Hepatocyte (in vitro differentiated cells): ENCODE measurements around the gene DRD3. TPM values are rescaled to one million over a fixed set of nuclear protein-coding genes. Genes with fewer than 3 reads are reported as not detected.

Experiments
- DNase-seq: peaks from one replicate; pipeline ENCODE4 v3.0.0-alpha.2; 2016; ENCODE audit warnings: low spot score
- H2AFZ ChIP-seq: fragments of 200-600 bp; sonication (generic); 2 replicates; pipeline ENCODE4 v1.6.0; 2016; ENCODE audit warnings: antibody characterized with exemption, mild to moderate bottlenecking
- H3K27ac ChIP-seq: fragments of 200-600 bp; sonication (generic); 2 replicates; pipeline ENCODE4 v1.5.1; 2016; ENCODE audit warnings: mild to moderate bottlenecking
- H3K27me3 ChIP-seq: fragments of 200-600 bp; sonication (generic); 2 replicates; pipeline ENCODE4 v1.6.1; 2016
- H3K36me3 ChIP-seq: fragments of 200-600 bp; sonication (generic); replicated peaks from 2 replicates; pipeline ENCODE4 v1.5.1; 2016; ENCODE audit warnings: low read depth; ENCODE audit not compliant: insufficient read depth
- H3K4me1 ChIP-seq: fragments of 200-600 bp; sonication (generic); 2 replicates; pipeline ENCODE4 v1.5.1; 2016; ENCODE audit warnings: mild to moderate bottlenecking, moderate library complexity; ENCODE audit not compliant: insufficient read depth
- H3K4me2 ChIP-seq: fragments of 200-600 bp; sonication (generic); 2 replicates; pipeline ENCODE4 v1.6.0; 2016
- H3K4me3 ChIP-seq: fragments of 200-600 bp; sonication (generic); 2 replicates; pipeline ENCODE4 v1.5.1; 2016; ENCODE audit warnings: mild to moderate bottlenecking
- H3K79me2 ChIP-seq: fragments of 200-600 bp; sonication (generic); 2 replicates; pipeline ENCODE4 v1.6.0; 2017; ENCODE audit warnings: mild to moderate bottlenecking
- H3K9me2 ChIP-seq: fragments of 200-600 bp; sonication (generic); replicated peaks from 2 replicates; pipeline ENCODE4 v1.6.0; 2017; ENCODE audit warnings: mild to moderate bottlenecking; ENCODE audit not compliant: insufficient read depth
- H3K9me3 ChIP-seq: fragments of 200-600 bp; sonication (generic); 2 replicates; pipeline ENCODE4 v1.5.1; 2016; ENCODE audit warnings: low read depth, mild to moderate bottlenecking
- H4K20me1 ChIP-seq: fragments of 200-600 bp; sonication (generic); 2 replicates; pipeline ENCODE4 v1.6.0; 2016; ENCODE audit warnings: mild to moderate bottlenecking; ENCODE audit not compliant: insufficient read depth, poor library complexity, severe bottlenecking
- EZH2 ChIP-seq: fragments of 200-600 bp; sonication (generic); IDR thresholded peaks from 2 replicates; pipeline ENCODE4 v1.6.1; 2016; ENCODE audit warnings: antibody characterized with exemption, mild to moderate bottlenecking, borderline replicate concordance
- EZH2phosphoT487 ChIP-seq: fragments of 200-600 bp; sonication (generic); IDR thresholded peaks from one replicate; pipeline ENCODE4 v1.6.1; 2018; ENCODE audit warnings: antibody characterized with exemption, mild to moderate bottlenecking, low read depth, moderate library complexity; ENCODE audit not compliant: unreplicated experiment, severe bottlenecking
- WGBS: methylation state at CpG from one replicate; pipeline ENCODE4 v1.1.6; 2016; ENCODE audit warnings: low lambda C conversion rate; ENCODE audit errors: missing lambda C conversion rate; 5-methylcytosine and 5-hydroxymethylcytosine counted together
- polyA plus RNA-seq: library from polyadenylated mRNA; unstranded; fragments of >200 nt; fragmentation: Nextera tagmentation; extraction: Ambion mirVana; gene quantifications from 2 replicates; pipeline ENCODE4 v1.2.1, GENCODE V29; 2016
- total RNA-seq: library from RNA; depleted of rRNA; stranded (reverse); fragments of >200 nt; gene quantifications from 2 replicates; pipeline ENCODE4 v1.2.3, GENCODE V29; 2014
- TF ChIP-seq, protein P1 (sequence below): fragments of 200-600 bp; sonication (generic); IDR thresholded peaks from 2 replicates; pipeline ENCODE4 v1.5.1; 2016; ENCODE audit warnings: antibody characterized with exemption, mild to moderate bottlenecking; ENCODE audit not compliant: poor library complexity

The DRD3 gene
- total and polyA plus RNA-seq, 2 experiments from 2014 or later, result not detected

DNA sequence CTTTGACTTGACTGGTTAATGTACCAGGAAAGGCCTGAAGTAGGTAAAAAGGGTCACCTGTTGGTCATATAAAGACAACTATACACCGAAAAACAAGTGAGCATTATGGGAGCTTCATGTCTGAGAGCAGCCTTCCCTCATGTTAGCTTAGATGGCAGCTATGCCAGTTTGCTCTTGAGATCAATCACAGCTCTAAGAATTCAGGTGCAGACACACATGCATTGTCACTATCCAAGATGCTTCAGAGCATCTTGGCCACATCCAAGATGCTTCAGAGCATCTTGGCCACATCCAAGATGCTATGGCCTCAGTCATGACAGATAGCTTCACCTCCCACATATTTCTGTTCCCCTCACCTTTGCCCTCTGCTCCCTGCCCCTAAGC lies 43.0 kb upstream of the DRD3 start:
- H3K9me3 ChIP-seq, result no peaks in the 10 kb centered on the region
- no peak for DNase-seq
- no peak overlapping the region for H3K27ac ChIP-seq
- no peaks in the 10 kb centered on the region for H3K79me2 ChIP-seq
- H3K4me1 ChIP-seq, result no peaks in the 10 kb centered on the region
- no peaks in the 10 kb centered on the region for H3K36me3 ChIP-seq
- no peaks in the 10 kb centered on the region for H4K20me1 ChIP-seq
- no peak overlapping the region for H2AFZ ChIP-seq
- H3K27me3 ChIP-seq, result no peaks in the 10 kb centered on the region
- H3K9me2 ChIP-seq, result no peaks in the 10 kb centered on the region
- WGBS, result 96% methylated on average over 1 of the region's 1 CpG
- no peak for TF ChIP-seq EZH2
- no peak overlapping the region for H3K4me2 ChIP-seq
- no peak overlapping the region for H3K4me3 ChIP-seq

DNA sequence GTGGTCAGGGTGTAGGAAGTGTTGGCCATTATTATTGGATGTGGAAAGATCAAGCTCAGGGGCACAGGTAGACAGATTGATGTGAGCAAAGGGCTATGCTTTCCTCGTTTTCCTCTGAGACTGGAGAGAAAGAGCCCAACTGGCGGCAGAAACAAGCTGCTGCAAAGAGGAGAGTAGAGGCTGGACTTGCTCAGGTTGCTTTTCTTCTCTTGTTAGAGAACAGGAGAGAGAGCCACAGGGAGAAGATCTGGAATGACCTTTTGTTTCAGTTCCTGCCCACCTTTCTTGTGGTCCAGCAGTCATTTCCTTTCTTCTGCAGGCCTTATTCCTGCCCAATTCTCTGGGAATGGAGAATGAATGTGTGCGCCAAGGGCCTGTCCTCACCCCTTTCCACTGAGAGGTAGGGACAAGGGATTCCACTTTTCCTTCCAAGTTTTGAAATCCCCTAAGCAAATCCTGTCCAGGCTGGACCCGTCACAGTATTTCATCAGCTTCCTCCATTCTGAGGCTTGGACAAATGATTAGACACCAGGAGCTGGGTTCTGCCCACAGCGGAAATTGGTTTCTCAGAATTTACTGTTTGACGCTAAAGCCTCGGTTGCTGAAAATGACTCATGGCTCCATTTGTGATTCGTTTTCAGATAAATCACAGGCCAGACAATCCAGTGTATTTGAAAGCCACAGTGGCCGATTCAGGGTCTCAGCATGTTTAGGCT lies 42.5 kb upstream of the DRD3 start:
- Histone ChIP-seq H3K36me3 (no peaks in the 10 kb centered on the region), H3K4me1 (no peaks in the 10 kb centered on the region), H3K9me2 (no peaks in the 10 kb centered on the region), H4K20me1 (no peaks in the 10 kb centered on the region), H3K27ac (no peak overlapping the region), H2AFZ (no peak overlapping the region), H3K27me3 (no peaks in the 10 kb centered on the region), H3K9me3 (no peaks in the 10 kb centered on the region), H3K79me2 (no peaks in the 10 kb centered on the region), H3K4me2 (no peak overlapping the region), H3K4me3 (no peak overlapping the region)
- no peak for DNase-seq
- 89% methylated on average over 9 of the region's 9 CpGs for WGBS
- TF ChIP-seq EZH2 (no peak), EZH2phosphoT487 (no peak)
- TF ChIP-seq, protein P1, sequence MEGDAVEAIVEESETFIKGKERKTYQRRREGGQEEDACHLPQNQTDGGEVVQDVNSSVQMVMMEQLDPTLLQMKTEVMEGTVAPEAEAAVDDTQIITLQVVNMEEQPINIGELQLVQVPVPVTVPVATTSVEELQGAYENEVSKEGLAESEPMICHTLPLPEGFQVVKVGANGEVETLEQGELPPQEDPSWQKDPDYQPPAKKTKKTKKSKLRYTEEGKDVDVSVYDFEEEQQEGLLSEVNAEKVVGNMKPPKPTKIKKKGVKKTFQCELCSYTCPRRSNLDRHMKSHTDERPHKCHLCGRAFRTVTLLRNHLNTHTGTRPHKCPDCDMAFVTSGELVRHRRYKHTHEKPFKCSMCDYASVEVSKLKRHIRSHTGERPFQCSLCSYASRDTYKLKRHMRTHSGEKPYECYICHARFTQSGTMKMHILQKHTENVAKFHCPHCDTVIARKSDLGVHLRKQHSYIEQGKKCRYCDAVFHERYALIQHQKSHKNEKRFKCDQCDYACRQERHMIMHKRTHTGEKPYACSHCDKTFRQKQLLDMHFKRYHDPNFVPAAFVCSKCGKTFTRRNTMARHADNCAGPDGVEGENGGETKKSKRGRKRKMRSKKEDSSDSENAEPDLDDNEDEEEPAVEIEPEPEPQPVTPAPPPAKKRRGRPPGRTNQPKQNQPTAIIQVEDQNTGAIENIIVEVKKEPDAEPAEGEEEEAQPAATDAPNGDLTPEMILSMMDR, result no peak

DNA sequence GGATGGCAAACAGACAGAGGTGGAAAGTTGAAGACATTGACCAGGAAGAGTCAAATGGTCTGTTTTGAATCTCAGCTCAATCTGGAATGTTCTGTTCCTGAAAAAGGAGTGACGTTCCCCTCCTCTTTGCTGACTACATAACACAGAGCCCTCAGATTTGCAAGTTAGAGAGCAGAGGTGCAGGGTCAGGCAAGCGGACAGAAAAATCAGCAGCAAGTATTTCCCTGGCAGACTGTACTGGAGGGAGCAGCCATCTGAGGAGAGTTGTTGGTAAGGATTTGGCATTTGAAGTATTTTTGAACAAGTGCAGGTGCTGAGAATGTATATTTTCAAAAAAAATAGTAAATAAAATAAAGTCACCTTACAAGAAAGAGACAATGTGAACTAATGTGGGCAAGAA lies 40.9 kb upstream of the DRD3 start:
- WGBS, result 44% methylated on average over 2 of the region's 2 CpGs
- Histone ChIP-seq H3K27ac (no peak overlapping the region), H3K9me2 (no peaks in the 10 kb centered on the region), H3K4me1 (no peaks in the 10 kb centered on the region), H3K9me3 (no peaks in the 10 kb centered on the region), H3K79me2 (no peaks in the 10 kb centered on the region), H2AFZ (no peak overlapping the region), H4K20me1 (no peaks in the 10 kb centered on the region), H3K4me3 (no peak overlapping the region), H3K36me3 (no peaks in the 10 kb centered on the region), H3K4me2 (no peak overlapping the region), H3K27me3 (no peaks in the 10 kb centered on the region)
- TF ChIP-seq EZH2phosphoT487 (no peak), EZH2 (no peak)
- TF ChIP-seq, protein P1, result no peak
- no peak for DNase-seq

DNA sequence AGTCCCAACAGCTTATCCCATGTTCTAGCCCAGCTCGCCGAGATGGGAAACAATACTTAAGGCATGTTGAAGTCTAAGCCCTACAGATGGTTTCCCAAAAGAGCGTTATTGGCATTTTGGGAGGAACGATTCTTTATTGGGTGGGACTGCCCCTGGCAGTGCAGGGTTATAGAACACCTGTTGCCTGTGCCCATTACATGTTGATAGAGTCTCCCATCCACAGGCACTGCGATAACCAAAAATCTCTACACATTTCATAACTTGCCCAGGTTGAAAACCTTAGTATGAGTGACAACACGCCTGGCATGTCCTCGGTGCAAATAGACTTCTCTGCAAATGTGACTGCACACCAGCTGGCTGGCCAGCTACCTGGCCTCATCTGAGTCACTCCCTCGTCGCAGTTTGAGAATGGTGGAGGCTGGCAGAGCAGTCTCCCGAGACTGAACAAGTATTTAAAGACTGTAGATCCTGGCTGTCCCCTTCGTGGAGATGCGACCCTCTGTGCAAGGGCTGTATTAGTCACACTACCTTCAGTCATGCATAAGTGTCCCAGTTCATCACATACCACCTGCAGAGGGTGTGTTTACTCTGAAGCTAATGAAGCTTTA lies 39.8 kb upstream of the DRD3 start:
- H2AFZ ChIP-seq, result no peak overlapping the region
- H3K36me3 ChIP-seq, result no peaks in the 10 kb centered on the region
- H3K79me2 ChIP-seq, result no peaks in the 10 kb centered on the region
- no peak overlapping the region for H3K4me3 ChIP-seq
- H3K4me1 ChIP-seq, result no peaks in the 10 kb centered on the region
- no peaks in the 10 kb centered on the region for H4K20me1 ChIP-seq
- TF ChIP-seq, protein P1, result no peak
- no peak for TF ChIP-seq EZH2phosphoT487
- no peak for TF ChIP-seq EZH2
- H3K9me3 ChIP-seq, result no peaks in the 10 kb centered on the region
- H3K27me3 ChIP-seq, result peaks cover 5% of the 10 kb centered on the region
- H3K27ac ChIP-seq, result no peak overlapping the region
- H3K4me2 ChIP-seq, result no peak overlapping the region
- no peak for DNase-seq
- no peaks in the 10 kb centered on the region for H3K9me2 ChIP-seq
- 93% methylated on average over 12 of the region's 12 CpGs for WGBS
